IMR-90 (cell line): ENCODE data around the gene ZFAND2A. TPM values are rescaled to one million over a fixed set of nuclear protein-coding genes. Genes with fewer than 3 reads are reported as not detected.

ENCODE experiments used
- polyA plus RNA-seq, 3 experiments: library from polyadenylated mRNA; depleted of rRNA; stranded (reverse); fragments of >200 nt; gene quantifications; 2 replicates each; pipeline ENCODE4 v1.2.3, GENCODE V29; 2012; ENCODE audit warnings: low replicate concordance in 1 of 3
- total RNA-seq: library from RNA; depleted of rRNA; stranded (reverse); fragments of >200 nt; gene quantifications from 2 replicates; pipeline ENCODE4 v1.2.3, GENCODE V29; 2012; rRNA removed

The ZFAND2A gene
- total and polyA plus RNA-seq, 2 of the 4 experiments (the other 2 are of a cell fraction), result 11.8 to 28.7 TPM

Other genes with a start within 250 kb of the ZFAND2A start
- gene ADAP1, start 205.5 kb downstream of the ZFAND2A start, total RNA-seq, result 1.4 and 2.2 TPM in 2 replicates
- gene ADAP1, start 205.5 kb downstream of the ZFAND2A start, polyA plus RNA-seq (2012; rRNA removed), result 1.9 and 2.0 TPM in 2 replicates
- gene COX19, start 184.6 kb downstream of the ZFAND2A start, total RNA-seq, result 3.9 and 6.4 TPM in 2 replicates
- 7.3 and 7.8 TPM in 2 replicates for gene COX19, start 184.6 kb downstream of the ZFAND2A start, polyA plus RNA-seq (2012; rRNA removed)
- gene CYP2W1, start 177.0 kb downstream of the ZFAND2A start, total RNA-seq, result not detected in 2 replicates
- gene CYP2W1, start 177.0 kb downstream of the ZFAND2A start, polyA plus RNA-seq (2012; rRNA removed), result not detected in 2 replicates
- gene GPR146, start 115.7 kb downstream of the ZFAND2A start, total RNA-seq, result 0.83 and 2.2 TPM in 2 replicates
- 2.5 and 3.4 TPM in 2 replicates for gene GPR146, start 115.7 kb downstream of the ZFAND2A start, polyA plus RNA-seq (2012; rRNA removed)
- gene GPER1, start 72.1 kb downstream of the ZFAND2A start, total RNA-seq, result 2.0 and 2.2 TPM in 2 replicates
- gene GPER1, start 72.1 kb downstream of the ZFAND2A start, polyA plus RNA-seq (2012; rRNA removed), result 5.8 and 6.3 TPM in 2 replicates
- gene UNCX, start 72.7 kb upstream of the ZFAND2A start, total RNA-seq, result not detected in 2 replicates
- gene UNCX, start 72.7 kb upstream of the ZFAND2A start, polyA plus RNA-seq (2012; rRNA removed), result not detected in 2 replicates